NCI-H226 (cell line): ENCODE results near the gene RBM42.
"Not testable (repeated sequence)": the region's sequence is repeated elsewhere in the genome, so short reads cannot be mapped to it uniquely, and the experiment has no call there.

Experiments
- DNase-seq: peaks from one replicate; pipeline ENCODE4 v3.0.0-alpha.2; 2015

RBM42 gene

DNA sequence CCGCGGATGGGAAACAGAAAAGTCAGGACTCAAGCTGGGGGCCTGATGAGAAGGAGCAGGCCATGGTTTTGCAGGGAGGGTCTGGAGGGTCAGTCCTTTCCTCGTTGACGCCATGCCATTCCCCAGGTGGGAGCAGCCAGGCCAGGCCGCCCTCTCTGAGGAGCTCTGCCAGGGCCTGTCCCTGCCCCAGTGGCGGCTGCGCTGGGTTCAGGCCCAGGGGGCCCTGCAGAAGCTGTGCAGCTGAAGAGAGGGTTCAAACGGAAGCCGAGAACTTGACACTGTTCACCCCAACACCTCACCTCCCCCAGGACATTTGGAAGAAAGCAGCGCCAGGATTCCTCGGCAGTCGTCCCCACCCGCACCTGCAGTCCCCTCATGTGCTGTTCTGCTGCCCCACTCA is 6.1 kb upstream of the RBM42 start:
- no peak for DNase-seq

DNA sequence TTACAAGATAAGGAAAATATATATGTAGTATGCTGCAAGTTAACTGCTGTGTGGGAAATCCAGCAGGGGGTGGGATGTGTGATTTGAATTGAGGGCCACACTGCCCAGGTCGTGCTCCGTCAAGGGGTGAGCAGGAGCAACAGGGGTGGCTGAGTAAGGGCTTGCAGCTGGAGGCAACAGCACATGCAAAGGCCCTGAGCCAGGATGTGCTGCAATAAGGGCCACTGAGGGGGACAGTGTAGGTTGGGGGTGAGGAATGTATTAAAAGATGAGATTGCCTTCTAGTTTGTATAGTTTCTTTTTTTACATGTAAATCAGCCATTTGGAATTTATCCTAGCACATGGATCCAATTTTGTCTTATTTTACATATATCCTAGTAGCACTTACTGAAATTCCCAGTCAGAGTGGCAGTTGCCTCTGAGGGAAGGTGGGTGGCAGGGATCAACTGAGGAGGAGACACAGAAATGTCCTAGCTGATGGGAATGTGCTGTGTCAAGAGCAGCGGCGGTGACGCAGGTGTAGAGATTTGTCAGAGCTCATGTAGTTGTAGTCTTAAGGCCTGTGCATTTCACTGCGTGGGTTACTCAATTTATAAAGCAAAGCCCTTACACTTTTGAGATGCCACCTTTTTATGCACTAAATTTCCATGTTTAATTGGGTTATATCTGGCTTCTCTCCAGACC is 5.4 kb upstream of the RBM42 start:
- DNase-seq: no peak

DNA sequence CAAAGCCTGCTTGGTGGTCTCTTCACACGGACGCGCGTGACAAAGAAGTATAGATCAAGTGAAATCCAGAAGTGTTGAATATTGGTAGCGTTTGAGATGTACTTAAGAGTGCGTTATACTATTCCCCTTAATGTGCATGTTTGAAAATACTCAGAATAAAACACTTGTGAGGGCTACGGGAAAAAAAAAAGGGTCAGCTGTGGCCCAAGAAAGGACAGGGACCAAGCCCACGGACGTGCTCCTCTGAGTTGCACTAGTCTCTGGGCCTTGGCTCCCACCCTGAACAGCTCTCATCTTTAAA is 622 bp upstream of the RBM42 start:
- DNase-seq: no peak

DNA sequence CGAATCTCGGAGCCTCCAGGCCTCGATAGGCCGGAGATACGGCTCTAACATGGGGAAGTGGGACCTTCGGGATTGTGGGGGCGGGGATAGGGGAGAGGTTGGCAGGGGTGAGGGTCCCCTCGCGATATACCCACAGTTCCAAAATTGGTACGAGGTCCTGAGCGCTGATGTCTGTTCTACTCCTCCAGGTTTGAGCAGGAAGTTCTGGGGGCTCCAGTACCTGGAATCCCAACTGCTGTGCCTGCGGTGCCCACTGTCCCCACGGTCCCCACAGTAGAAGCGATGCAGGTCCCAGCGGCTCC is 447 bp downstream of the RBM42 start:
- DNase-seq: no peak

DNA sequence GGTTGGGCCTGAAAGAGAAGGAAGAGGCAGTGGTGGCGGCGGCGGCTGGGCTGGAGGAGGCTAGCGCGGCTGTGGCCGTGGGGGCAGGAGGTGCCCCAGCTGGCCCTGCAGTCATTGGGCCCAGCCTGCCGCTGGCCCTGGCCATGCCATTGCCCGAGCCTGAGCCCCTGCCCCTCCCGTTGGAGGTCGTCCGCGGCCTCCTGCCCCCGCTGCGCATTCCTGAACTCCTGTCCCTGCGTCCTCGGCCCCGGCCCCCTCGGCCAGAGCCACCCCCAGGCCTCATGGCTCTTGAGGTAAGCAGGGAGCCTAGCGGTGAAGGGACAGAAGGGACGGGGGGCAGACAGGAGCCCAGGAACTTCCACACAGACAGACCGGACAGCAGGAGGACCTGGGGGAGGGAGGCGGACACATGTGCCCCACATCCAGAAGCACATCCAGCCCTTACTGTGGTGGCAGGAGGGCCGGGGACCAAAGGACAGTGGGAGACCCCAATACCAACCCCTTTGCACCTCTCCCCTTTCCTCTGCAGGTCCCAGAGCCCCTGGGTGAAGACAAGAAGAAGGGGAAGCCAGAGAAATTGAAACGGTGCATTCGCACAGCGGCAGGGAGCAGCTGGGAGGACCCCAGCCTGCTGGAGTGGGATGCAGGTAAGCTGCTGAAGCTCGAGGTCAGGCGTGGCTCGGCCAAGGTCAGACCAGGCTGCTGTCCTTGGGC is 5.0 kb downstream of the RBM42 start:
- DNase-seq: no peak

DNA sequence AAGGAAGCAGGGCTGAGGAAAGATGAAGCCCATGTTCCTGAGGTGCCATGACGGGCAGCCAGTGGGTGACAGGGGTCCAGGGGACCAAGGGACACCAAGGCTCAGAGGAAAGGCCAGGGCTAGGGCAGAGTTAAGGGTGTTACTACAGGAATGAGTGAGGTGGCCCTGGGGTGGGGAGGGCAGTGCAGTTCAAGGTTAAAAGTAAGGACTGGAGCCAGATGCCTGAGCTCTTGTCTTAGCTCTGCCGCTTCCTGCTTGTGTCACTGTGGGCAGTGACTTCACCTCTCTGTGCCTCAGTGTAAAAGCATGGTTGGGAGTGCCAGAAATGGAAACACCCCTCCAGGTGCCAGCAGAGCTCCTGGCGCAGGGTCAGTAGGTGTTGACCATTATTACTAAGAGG is 7.8 kb downstream of the RBM42 start:
- DNase-seq: no peak

DNA sequence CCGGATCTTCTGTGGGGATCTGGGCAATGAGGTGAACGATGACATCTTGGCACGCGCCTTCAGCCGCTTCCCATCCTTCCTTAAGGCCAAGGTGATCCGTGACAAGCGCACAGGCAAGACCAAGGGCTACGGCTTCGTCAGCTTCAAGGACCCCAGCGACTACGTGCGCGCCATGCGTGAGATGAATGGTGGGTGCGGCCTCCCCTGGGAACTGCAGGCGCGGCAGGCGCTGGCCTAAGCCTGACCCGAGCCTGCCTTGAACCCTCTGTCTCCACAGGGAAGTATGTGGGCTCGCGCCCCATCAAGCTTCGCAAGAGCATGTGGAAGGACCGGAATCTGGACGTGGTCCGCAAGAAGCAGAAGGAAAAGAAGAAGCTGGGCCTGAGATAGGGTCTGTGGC is 8.3 kb downstream of the RBM42 start:
- DNase-seq: no peak

DNA sequence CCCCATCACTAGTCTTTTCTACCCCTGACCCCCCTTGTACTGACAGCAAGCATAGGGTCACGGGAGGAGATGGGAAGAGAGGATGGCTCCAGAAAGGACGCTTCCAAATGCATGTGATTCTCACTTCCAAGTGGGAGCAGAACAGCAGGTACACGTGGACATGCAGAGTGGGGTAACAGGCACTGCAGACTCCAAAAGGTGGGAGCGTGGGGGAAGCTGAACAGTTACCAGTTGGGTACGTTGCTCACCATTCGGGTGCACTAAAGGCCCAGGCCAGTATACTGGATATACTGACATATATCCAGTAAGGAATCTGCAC is 10.4 kb downstream of the RBM42 start:
- DNase-seq: no peak

DNA sequence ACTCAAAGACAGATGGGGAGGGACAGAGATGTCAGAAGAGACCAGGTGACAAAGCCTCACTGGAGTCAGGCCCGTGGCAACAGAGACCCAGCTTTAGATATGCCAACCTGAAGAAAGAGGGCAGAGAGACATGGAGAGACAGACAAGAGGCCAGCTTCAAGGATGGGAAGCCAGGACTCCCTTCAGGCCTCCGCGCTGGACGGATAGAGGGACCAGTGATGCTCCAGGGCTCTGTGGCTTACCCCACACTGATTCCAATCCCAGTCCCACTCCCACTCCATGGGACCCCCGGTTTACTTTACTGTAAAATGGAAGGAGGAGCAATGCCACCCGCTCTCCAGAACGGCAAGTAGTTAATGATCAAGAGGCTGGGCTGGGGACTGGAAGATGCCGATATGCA is 11.0 kb downstream of the RBM42 start:
- DNase-seq: no peak

DNA sequence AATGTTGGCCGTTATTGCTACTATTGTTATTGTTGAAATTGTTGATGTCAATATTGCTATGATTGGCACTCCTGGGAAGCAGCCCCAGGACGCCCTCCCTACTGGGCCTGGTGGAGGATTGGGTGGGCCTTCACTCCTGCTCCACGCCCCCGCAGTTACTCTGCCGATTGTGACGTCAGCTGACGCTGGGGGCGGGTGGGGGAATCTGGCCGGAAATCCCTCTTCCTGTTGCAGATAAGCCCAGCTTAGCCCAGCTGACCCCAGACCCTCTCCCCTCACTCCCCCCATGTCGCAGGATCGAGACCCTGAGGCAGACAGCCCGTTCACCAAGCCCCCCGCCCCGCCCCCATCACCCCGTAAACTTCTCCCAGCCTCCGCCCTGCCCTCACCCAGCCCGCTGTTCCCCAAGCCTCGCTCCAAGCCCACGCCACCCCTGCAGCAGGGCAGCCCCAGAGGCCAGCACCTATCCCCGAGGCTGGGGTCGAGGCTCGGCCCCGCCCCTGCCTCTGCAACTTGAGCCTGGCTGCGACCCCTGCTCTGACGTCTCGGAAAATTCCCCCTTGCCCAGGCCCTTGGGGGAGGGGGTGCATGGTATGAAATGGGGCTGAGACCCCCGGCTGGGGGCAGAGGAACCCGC is 12.8 kb downstream of the RBM42 start, which contains the start of gene ETV2:
Gene ETV2, plus strand, starts transcription at position 231 of the 637 bp plus-strand sequence. CDS start 716 bp downstream, outside the sequence.
- peak; percentile 25 for DNase-seq

DNA sequence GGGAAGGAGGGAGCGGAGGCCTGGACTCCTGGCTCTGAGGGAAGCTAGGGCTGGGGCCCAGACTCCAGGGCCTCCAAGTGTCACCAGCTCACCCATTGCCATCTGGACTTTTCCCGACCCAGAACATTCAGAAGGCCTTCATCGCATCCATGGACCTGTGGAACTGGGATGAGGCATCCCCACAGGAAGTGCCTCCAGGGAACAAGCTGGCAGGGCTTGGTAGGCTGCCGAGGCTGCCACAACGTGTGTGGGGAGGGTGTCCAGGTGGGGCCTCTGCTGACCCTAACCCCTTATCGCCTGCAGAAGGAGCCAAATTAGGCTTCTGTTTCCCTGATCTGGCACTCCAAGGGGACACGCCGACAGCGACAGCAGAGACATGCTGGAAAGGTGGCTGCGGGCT is 13.5 kb downstream of the RBM42 start:
- no peak for DNase-seq

DNA sequence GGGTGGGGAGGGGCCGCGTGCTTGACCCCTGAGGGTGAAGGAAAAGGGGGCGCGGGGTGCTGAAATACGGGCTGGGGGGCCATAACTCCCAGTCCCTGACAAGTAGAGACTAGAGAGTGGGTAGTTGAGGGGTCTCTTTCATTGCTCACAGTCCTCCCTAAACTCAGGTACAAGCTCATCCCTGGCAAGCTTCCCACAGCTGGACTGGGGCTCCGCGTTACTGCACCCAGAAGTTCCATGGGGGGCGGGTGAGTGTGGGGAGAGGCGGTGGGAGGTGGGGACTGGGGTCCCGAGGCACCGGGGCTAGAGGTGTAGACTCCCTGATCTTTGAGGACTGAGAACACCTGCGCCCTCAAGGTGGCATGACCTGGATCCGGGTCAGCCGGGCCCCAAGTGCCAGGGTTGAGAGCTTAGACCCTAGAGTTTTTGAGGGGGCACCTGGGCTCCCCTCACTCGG is 14.0 kb downstream of the RBM42 start:
- DNase-seq: no peak

DNA sequence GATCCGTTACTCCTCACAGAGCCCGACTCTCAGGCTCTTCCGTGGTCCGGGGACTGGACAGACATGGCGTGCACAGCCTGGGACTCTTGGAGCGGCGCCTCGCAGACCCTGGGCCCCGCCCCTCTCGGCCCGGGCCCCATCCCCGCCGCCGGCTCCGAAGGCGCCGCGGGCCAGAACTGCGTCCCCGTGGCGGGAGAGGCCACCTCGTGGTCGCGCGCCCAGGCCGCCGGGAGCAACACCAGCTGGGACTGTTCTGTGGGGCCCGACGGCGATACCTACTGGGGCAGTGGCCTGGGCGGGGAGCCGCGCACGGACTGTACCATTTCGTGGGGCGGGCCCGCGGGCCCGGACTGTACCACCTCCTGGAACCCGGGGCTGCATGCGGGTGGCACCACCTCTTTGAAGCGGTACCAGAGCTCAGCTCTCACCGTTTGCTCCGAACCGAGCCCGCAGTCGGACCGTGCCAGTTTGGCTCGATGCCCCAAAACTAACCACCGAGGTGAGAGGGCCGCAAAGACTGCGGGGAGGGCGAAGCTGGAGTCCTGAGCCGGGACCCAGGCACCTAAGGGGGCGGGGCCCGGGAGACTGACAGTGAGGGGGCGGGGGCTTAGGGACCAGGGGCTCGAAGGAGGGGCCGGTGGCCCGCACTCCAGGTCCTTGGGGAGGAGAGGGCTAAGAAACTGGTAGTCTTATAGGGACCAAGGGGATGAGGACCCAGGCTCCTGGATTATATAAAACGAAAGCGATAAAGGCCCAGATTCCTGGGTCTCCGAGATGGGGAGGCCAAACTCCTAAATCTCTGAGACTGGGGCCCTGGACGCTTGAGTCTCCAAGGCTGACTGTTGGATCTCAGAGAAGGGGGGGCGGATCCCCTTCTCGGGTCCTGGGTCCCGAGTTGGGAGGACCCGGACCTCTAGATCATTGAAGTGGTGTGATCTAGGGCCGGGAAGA is 14.7 kb downstream of the RBM42 start:
- DNase-seq: peak; percentile 72

DNA sequence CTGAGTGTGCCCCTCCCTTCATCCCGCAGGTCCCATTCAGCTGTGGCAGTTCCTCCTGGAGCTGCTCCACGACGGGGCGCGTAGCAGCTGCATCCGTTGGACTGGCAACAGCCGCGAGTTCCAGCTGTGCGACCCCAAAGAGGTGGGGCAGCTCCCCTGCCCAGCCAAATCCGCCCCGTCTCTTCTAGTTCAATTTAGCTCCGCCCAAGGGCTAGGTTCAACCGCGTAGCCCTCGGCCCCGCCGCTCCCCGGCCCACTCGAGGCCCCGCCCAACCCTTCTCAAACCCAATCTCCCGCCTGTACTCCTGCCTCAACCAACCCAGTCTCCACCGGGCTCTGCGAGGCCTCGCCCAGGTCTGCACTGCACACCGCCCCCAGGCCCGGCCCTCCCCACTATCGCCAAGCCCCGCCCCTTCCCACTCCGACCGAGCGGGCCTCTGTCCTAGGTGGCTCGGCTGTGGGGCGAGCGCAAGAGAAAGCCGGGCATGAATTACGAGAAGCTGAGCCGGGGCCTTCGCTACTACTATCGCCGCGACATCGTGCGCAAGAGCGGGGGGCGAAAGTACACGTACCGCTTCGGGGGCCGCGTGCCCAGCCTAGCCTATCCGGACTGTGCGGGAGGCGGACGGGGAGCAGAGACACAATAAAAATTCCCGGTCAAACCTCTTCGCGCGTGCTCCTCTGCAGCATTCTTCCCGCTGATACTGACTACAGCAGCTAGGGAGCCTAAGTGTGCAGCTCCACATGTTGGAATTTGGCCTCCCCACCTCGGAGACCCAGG is 15.6 kb downstream of the RBM42 start:
- DNase-seq: peak; percentile 94

DNA sequence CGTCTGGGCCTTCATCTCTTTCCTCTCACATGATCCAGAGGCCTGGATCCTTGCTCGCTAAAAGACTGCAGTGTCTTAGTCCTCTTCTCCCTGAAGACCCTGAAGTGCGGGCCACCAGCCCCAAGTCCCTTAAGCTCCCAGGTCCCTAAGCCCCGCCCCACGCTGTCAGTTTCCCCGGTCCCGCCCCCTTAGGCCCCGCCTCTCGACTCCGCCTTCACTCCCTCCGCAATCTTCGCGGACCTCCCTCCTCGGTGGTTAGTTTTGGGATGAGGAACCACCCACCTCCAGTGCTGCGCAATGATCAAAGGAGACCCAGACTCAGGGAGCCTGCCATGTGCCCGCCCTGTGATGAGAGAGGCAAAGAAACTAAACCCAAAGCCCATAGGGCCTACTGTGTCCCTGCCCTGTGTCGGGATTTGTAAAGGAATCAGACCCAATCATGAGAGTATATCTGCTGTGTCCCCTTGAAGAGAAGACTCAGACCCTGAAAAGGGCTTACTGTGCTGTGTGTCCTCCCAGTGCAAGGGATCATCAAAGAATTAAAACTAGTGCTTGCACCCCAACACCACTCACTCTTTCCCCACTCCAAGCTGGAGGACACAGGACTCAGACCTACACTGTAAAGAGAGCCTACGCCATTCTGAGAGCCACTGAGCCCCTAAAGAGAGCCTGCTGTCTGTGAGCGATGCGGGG is 16.3 kb downstream of the RBM42 start:
- DNase-seq: no peak

DNA sequence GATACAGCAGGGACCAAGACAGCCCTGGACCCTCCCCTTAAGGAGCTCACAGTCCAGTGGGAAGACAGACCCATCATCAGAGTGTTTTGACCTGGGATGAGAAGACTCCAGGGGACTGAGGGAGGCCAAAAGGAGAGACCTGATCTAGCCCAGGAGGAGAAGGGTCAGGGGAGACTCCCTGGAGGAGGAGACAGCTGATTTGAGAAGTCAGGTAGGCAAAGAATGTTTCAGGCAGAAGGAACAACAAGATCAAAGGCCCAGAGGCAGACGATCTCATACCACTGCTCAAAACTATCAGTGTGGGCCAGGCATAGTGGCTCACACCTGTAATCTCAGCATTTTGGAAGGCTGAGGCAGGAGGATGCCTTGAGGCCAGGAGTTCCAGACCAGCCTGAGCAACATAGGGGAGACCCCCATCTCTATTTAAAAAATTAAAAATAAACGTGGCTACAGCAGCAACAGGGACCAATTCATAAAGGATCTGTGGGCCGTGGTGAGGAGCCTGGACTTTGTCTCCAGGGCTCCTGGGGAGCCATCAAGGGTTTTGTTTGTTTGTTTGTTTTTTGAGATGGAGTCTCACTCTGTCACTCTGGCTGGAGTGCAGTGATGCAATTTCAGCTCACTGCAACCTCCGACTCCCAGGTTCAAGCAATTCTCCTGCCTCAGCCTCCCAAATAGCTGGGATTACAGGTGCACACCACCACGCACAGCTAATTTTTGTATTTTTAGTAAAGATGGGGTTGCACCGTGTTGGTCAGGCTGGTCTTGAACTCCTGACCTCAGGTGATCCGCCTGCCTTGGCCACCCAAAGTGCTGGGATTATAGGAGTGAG is 17.1 kb downstream of the RBM42 start:
- DNase-seq: no peak

DNA sequence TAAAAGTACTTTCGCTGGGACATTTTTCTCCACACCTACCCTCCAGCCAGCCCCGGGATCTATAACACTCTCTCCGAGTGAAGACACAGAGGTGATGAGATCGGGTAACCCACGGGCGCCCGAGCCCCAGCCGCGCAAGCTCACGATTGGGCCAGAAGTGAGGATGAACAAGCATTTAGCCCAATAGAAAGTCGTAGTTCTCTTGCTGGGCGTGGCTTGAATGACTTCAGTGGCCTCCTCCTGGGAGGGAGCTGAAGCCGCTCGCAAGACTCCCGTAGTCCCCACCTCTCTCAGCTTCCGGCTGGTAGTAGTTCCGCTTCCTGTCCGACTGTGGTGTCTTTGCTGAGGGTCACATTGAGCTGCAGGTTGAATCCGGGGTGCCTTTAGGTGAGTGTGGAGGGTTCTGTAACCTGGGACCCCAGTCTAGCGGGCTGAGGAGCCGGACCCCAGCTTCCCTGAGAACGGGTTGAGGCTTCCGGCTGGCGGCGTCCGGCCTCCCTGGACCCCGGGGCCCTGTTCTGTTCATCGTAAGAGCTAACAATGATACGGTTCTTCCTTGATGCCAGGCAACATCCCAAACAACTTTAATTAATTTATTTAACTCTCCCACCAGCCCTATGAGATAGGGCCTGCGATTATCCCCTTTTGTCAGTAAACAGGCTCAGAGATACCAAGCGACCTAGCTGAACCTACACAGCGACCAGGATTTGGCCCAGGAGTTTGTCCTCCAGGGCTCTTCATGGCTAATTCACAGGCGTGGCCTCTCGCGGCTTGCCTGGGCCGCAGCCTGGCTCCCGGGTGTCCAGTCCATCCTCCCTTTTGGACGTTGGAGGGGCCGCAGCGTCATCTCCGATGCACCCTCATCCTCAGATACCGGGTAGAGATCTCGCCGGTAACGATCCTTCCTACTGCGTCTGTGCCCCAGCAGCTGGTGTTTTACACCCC is 19.5 kb downstream of the RBM42 start, which contains the start of gene COX6B1:
Gene COX6B1, plus strand, starts transcription at position 307 of the 945 bp plus-strand sequence. CDS start 2,921 bp downstream, outside the sequence.
- peak; percentile 98 for DNase-seq

DNA sequence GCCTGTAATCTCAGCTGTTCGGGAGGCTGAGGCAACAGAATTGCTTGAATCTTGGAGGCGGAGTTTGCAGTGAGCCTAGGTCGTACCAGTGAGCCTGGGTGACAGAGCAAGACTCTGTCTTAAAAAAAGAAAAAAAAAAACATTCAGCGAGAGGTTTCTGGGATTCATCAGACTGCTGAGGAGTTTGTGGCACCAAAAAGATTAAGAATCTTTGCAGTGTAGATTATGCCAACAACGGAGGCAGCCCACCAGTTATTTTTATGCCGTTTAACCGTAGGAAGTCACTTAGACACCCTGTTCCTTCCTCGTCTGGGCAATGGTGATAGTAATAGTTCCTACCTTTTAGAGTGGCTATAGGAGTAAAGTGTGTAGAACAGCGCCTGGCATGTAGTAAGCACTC is 21.7 kb downstream of the RBM42 start:
- no peak for DNase-seq

DNA sequence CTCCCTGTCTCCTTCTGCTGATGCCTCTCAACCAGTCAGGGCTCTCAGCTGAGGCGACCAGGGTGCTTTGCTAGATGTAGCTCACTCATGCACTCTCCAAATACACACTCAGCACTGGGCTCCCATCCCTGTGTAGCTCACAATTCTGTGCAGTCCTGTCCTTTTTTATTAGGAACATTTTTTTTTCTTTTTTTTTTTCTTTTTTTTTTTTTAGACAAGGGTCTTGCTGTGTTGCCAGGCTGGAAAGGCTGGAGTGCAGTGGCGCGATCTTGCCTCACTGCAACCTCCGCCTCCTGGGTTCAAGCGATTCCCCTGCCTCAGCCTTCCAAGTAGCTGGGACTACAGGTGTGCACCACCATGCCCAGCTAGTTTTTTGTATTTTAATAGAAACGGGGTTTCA is 26.0 kb downstream of the RBM42 start:
- not testable (repeated sequence) for DNase-seq

DNA sequence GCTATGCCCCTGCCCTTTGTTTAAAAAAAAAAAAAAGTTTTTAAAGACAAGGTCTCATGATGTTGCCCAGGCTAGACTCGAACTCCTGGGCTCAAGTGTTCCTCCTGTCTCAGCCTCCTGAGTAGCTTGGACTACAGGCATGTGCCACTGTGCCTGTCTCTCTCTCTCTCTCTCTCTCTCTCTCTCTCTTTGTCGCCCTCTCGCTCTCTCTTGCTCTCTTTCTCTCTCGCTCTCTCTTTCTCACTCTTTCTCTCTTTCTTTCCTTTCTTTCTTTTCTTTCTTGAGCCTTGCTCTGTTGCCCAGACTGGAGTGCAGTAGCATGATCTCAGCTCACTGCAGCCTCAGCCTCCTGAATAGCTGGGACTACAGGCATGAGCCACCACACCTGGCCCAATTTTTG is 26.8 kb downstream of the RBM42 start:
- DNase-seq: no peak
